Stimulated activated CD8-positive, alpha-beta memory T cell treated with anti-CD3 and anti-CD28 coated beads, Interleukin-4, amount 100 ng/mL, for 4 hours (primary cell): Measurements from ENCODE around the gene IPO13.

Source experiments
- DNase-seq, 2 donors: peaks; one replicate each; pipeline ENCODE4 v3.0.0-alpha.2; 2020; ENCODE audit warnings: low read depth in 2 of 2, low spot score in 1 of 2

The IPO13 gene

GRCh38 chr1:43930949-43931275 lies 15.8 kb upstream of the IPO13 start:
- DNase-seq = no peak

GRCh38 chr1:43931711-43932660 lies 14.8 kb upstream of the IPO13 start:
- DNase-seq = no peak

GRCh38 chr1:43932786-43933385 lies 13.9 kb upstream of the IPO13 start:
- no peak for DNase-seq

- no peak for DNase-seq
These were observed 13.2 kb upstream of the IPO13 start, which contains the start of gene ARTN for GRCh38 chr1:43933386-43934100. Gene ARTN, plus strand, starts transcription at chr1:43933801. Its CDS starts 1,856 bp downstream, at chr1:43935657.

GRCh38 chr1:43934101-43934985 lies 12.4 kb upstream of the IPO13 start:
- DNase-seq = peak in 1 of 2 donors; percentile 4

- no peak for DNase-seq
These were observed 11.8 kb upstream of the IPO13 start for GRCh38 chr1:43934986-43935324.

- DNase-seq = no peak
These were observed 10.9 kb upstream of the IPO13 start for GRCh38 chr1:43935711-43936427.

GRCh38 chr1:43936431-43937151 lies 10.2 kb upstream of the IPO13 start:
- DNase-seq = no peak

GRCh38 chr1:43937179-43937865 lies 9.4 kb upstream of the IPO13 start:
- no peak for DNase-seq

GRCh38 chr1:43938383-43938782 lies 8.4 kb upstream of the IPO13 start:
- DNase-seq = no peak

GRCh38 chr1:43938892-43939587 lies 7.7 kb upstream of the IPO13 start:
- no peak for DNase-seq

- DNase-seq = no peak
These were observed 4.3 kb upstream of the IPO13 start for GRCh38 chr1:43942411-43942810.

GRCh38 chr1:43944860-43945259 lies 1.9 kb upstream of the IPO13 start:
- no peak for DNase-seq

GRCh38 chr1:43945674-43946235 lies 995 bp upstream of the IPO13 start:
- no peak for DNase-seq

GRCh38 chr1:43947061-43947873 lies 517 bp downstream of the IPO13 start:
- DNase-seq = no peak

- DNase-seq = no peak
These were observed 1.2 kb downstream of the IPO13 start for GRCh38 chr1:43947874-43948437.

GRCh38 chr1:43949678-43950077 lies 2.9 kb downstream of the IPO13 start:
- DNase-seq = no peak
